SK-N-SH (cell line): ENCODE measurements around the gene LBHD1.

Experiments used
- CTCF ChIP-seq: fragments of 200-600 bp; sonication (generic); IDR thresholded peaks from 2 replicates; pipeline ENCODE4 v1.6.1; 2017; ENCODE audit warnings: antibody characterized with exemption, mild to moderate bottlenecking, moderate library complexity
- EZH2phosphoT487 ChIP-seq: fragments of 200-600 bp; sonication (generic); IDR thresholded peaks from 2 replicates; pipeline ENCODE4 v1.6.1; 2017; ENCODE audit warnings: low read depth, mixed run types, mild to moderate bottlenecking, antibody characterized with exemption, moderate library complexity, borderline replicate concordance

DNA sequence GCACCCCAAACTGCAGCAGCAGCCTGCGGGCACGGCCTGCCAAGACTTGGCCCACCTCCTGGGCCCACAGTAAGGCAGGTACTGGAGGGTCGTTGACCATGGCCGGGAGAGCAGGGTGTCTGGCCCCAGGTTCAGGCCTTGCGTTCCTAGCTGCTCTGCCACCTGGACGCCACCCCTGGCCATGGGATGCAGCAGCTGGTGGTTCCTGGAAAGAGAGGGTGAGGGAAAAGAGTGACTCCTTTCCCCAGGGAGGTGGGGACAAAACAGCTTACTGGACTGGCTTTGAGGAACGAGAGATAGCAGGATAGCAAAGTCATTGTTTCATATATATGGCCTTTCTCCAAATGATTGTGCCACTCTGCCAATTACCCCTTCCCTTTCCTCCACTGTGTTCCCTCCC is 33.3 kb upstream of the LBHD1 start:
- TF ChIP-seq CTCF: no peak
- no peak for TF ChIP-seq EZH2phosphoT487
